ENCODE results near the gene SLC17A9.

The SLC17A9 gene

DNA sequence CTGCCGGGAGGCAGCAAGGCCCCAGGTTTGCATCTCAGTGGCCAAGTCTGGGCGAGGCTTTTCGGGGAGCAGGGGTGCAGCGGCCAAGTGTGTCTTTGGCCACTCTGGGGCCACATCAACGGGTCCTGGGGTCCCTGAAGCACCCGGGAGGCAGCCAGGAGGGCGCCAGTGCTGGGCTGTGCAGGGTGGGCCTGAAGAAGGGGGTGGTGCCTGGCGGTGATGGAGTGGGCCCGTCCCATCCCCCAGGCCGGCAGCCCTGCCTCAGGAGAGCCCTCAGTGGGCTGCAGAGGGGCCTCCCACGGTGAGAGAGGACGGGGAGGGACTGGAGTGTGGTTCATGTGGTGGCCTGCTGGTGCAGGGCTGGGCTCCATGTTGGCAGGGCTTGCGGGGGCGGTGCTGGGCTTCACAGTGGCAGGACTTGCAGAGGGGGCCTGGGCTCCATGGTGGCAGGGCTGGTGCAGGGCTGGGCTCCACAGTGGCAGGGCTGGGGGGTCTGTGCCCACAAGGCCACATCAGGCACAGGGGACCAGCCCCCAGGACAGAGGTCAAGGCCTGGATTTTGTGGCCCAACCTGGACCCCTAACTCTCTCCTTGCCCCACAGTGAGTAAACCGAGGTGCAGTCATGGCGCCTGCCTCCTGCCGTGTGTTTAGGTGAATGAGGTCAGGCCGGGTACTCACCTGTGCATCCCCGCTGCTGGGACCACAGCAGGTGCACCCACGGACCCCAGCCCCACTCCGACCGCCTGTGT lies 64.7 kb downstream of the SLC17A9 start:
- Histone ChIP-seq H3K4me1 (ENCODE audit: control insufficient read depth, insufficient read depth, low read length) (peaks cover 6% of the 10 kb centered on the region; the same call in 1 of the 2 replicates), H3K36me3 (ENCODE audit: control insufficient read depth, insufficient read depth, low read length) (no peaks in the 10 kb centered on the region), H3K27ac (ENCODE audit: low read depth, low read length) (no peak overlapping the region), H3K4me3 (ENCODE audit: low read depth, low read length) (no peak overlapping the region), H3K9ac (ENCODE audit: low read length) (no peak overlapping the region), H3K27me3 (ENCODE audit: control insufficient read depth, insufficient read depth, low read length) (peaks cover 72% of the 10 kb centered on the region), H3K9me3 (ENCODE audit: control insufficient read depth, insufficient read depth, low read depth, low read length) (peaks cover 13% of the 10 kb centered on the region; the same call in 1 of the 2 replicates)

DNA sequence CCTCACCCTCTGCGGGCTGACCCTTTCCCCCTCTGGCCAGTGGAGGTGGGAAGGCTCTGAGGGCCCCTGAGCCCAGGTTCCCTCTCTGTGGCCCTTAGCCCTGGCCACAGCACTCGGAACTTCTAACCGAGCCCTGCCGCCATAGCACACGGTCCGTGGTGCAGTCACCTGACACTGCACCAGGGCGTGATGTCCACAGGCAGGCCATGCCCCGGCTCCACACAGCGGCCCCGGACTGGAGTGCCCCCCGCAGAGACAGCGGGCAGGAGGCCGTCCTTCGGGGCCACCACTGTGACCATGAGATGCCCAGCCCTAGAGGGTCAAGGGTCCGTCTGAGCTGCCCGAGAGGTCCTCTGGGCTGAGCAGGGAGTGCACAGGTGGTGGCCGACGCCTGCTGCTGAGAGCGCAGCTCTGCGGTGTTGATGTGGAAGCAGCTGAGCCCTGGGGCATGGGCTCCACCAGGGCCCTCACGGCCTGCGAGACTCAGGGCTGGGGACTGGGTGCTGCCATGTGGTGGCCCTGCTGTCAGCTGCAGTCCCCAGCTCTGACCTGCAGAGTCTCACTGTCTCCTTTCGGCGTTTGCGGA lies 65.4 kb downstream of the SLC17A9 start:
- H3K9ac ChIP-seq (ENCODE audit: low read length), result no peak overlapping the region

More for the DNA sequence above, 65.4 kb downstream of the SLC17A9 start:
- peaks cover 8% of the 10 kb centered on the region; the same call in 1 of the 2 replicates for H3K9me3 ChIP-seq (ENCODE audit: control insufficient read depth, insufficient read depth, low read depth, low read length)
- no peak overlapping the region for H3K27ac ChIP-seq (ENCODE audit: low read depth, low read length)
- H3K4me3 ChIP-seq (ENCODE audit: low read depth, low read length), result no peak overlapping the region
- H3K4me1 ChIP-seq (ENCODE audit: control insufficient read depth, insufficient read depth, low read length), result peaks cover 6% of the 10 kb centered on the region; the same call in 1 of the 2 replicates
- peaks cover 73% of the 10 kb centered on the region for H3K27me3 ChIP-seq (ENCODE audit: control insufficient read depth, insufficient read depth, low read length)
- no peaks in the 10 kb centered on the region for H3K36me3 ChIP-seq (ENCODE audit: control insufficient read depth, insufficient read depth, low read length)
